PFSK-1 (cell line): ENCODE data around the gene ACOXL.

Source experiments
- REST ChIP-seq, 2 experiments: IDR thresholded peaks; 2 replicates each; pipeline versions ENCODE4 v1.6.1 to v1.8.0; 2011 to 2012; ENCODE audit warnings: low read depth in 2 of 2, low read length in 2 of 2, control low read depth in 1 of 2, inconsistent platforms in 1 of 2, mild to moderate bottlenecking in 1 of 2, moderate library complexity in 1 of 2; ENCODE audit not compliant: insufficient read depth in 1 of 2
- TAF1 ChIP-seq: IDR thresholded peaks from 2 replicates; pipeline ENCODE4 v1.6.1; 2012; ENCODE audit warnings: low read length, control low read depth, borderline replicate concordance; ENCODE audit not compliant: insufficient read depth

DNA sequence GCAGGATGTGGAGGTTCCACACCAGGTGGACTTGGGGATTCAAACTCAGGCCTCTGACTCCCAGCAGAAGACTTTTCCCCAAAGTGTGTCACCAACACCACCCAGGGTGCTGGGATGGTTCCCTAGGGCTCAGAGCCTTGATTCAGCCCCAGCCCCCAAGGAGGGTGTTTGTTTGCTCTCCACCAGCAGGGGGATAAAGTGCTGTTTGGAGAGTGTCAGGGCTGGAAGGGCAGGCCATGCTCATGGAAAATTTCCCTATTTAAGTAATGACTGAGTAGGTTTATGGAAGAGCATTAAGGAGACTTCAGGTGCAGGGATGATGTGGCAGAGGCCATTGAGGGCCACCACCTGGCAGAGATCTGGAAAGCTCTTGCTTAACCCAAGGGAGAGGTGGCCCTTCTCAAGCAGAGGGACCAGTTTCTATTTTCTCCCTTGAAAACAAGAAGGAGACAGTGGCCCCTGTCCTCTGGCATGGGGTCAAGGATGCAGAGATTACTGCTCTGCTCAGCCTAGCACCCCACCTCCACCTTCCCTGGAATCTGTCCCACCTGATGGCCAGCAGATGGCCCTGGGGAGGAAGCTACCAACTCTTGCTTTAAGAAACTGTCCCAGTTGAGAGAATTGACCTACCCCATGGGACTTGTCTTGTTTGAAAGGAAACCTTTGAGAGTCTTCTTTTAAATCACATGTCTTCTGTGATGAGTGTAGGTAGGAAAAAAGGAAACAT, 122.1 kb downstream of the ACOXL start:
- TF ChIP-seq REST (IDR thresholded peaks at IDR 0.05; ENCODE audit: insufficient read depth in 1 of 2, low read depth in 2 of 2, low read length in 2 of 2) (no peak), TAF1 (no peak)
